ENCODE measurements around the gene HDGFL2.

Gene HDGFL2

GRCh38 chr19:4512070-4512469 is 40.0 kb downstream of the HDGFL2 start:
- Histone ChIP-seq H3K4me2 (no peak overlapping the region), H3K9ac (no peak overlapping the region), H3K79me2 (ENCODE audit: insufficient read depth, low read depth) (no peaks in the 10 kb centered on the region), H3K27ac (no peak overlapping the region), H3K4me1 (ENCODE audit: low read depth, poor library complexity, severe bottlenecking) (no peaks in the 10 kb centered on the region), H4K20me1 (ENCODE audit: insufficient read depth) (no peaks in the 10 kb centered on the region), H3K4me3 (IDR thresholded peaks at IDR 0.05; ENCODE audit: insufficient read depth, low read depth, low read length) (no peak overlapping the region), H2AFZ (ENCODE audit: low read depth) (no peak overlapping the region), H3K36me3 (ENCODE audit: insufficient read depth) (no peaks in the 10 kb centered on the region), H3K27me3 (ENCODE audit: insufficient read depth, low read depth) (peaks cover 31% of the 10 kb centered on the region)
- TF ChIP-seq, protein P1, sequence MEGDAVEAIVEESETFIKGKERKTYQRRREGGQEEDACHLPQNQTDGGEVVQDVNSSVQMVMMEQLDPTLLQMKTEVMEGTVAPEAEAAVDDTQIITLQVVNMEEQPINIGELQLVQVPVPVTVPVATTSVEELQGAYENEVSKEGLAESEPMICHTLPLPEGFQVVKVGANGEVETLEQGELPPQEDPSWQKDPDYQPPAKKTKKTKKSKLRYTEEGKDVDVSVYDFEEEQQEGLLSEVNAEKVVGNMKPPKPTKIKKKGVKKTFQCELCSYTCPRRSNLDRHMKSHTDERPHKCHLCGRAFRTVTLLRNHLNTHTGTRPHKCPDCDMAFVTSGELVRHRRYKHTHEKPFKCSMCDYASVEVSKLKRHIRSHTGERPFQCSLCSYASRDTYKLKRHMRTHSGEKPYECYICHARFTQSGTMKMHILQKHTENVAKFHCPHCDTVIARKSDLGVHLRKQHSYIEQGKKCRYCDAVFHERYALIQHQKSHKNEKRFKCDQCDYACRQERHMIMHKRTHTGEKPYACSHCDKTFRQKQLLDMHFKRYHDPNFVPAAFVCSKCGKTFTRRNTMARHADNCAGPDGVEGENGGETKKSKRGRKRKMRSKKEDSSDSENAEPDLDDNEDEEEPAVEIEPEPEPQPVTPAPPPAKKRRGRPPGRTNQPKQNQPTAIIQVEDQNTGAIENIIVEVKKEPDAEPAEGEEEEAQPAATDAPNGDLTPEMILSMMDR (conservative IDR thresholded peaks at IDR 0.05; ENCODE audit: low read depth, low read length), result no peak

GRCh38 chr19:4513248-4513647 is 41.2 kb downstream of the HDGFL2 start:
- Histone ChIP-seq H3K4me1 (ENCODE audit: low read depth, poor library complexity, severe bottlenecking) (no peaks in the 10 kb centered on the region), H3K27me3 (ENCODE audit: insufficient read depth, low read depth) (peaks cover 41% of the 10 kb centered on the region), H3K4me2 (no peak overlapping the region), H3K4me3 (IDR thresholded peaks at IDR 0.05; ENCODE audit: insufficient read depth, low read depth, low read length) (no peak overlapping the region), H3K9ac (no peak overlapping the region), H3K36me3 (ENCODE audit: insufficient read depth) (no peaks in the 10 kb centered on the region), H4K20me1 (ENCODE audit: insufficient read depth) (no peaks in the 10 kb centered on the region), H3K27ac (no peak overlapping the region), H2AFZ (ENCODE audit: low read depth) (no peak overlapping the region), H3K79me2 (ENCODE audit: insufficient read depth, low read depth) (no peaks in the 10 kb centered on the region)
- TF ChIP-seq, protein P1 (conservative IDR thresholded peaks at IDR 0.05; ENCODE audit: low read depth, low read length), result no peak

DNA sequence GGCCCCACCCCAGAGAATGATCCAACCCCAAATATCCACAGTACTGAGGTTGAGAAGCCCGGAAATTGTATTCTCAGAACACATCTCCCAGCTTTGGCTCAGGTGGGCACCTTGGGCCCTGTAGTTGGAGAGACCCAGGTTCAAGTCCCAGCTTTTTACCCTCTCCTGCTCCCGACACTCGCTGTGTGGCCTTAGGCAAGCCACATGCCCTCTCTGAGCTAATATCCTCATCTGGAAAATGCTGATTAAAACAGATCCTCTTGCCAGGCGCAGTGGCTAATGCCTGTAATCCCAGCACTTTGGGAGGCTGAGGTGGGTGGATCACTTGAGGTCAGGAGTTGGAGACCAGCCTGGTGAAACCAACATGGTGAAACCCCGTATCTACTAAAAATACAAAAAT is 43.6 kb downstream of the HDGFL2 start:
- H3K4me2 ChIP-seq, result no peak overlapping the region
- H3K4me3 ChIP-seq (IDR thresholded peaks at IDR 0.05; ENCODE audit: insufficient read depth, low read depth, low read length), result no peak overlapping the region
- H3K27ac ChIP-seq, result no peak overlapping the region
- no peak overlapping the region for H3K9ac ChIP-seq
- H2AFZ ChIP-seq (ENCODE audit: low read depth), result no peak overlapping the region
- peaks cover 63% of the 10 kb centered on the region for H3K27me3 ChIP-seq (ENCODE audit: insufficient read depth, low read depth)
- H3K36me3 ChIP-seq (ENCODE audit: insufficient read depth), result no peaks in the 10 kb centered on the region
- TF ChIP-seq, protein P1 (conservative IDR thresholded peaks at IDR 0.05; ENCODE audit: low read depth, low read length), result no peak
- H3K4me1 ChIP-seq (ENCODE audit: low read depth, poor library complexity, severe bottlenecking), result no peaks in the 10 kb centered on the region
- no peaks in the 10 kb centered on the region for H4K20me1 ChIP-seq (ENCODE audit: insufficient read depth)
- H3K79me2 ChIP-seq (ENCODE audit: insufficient read depth, low read depth), result no peaks in the 10 kb centered on the region

- no peaks in the 10 kb centered on the region for H4K20me1 ChIP-seq (ENCODE audit: insufficient read depth)
- TF ChIP-seq, protein P1 (conservative IDR thresholded peaks at IDR 0.05; ENCODE audit: low read depth, low read length), result no peak
- no peak overlapping the region for H3K4me3 ChIP-seq (IDR thresholded peaks at IDR 0.05; ENCODE audit: insufficient read depth, low read depth, low read length)
- no peak overlapping the region for H2AFZ ChIP-seq (ENCODE audit: low read depth)
- H3K4me1 ChIP-seq (ENCODE audit: low read depth, poor library complexity, severe bottlenecking), result no peaks in the 10 kb centered on the region
- peaks cover 69% of the 10 kb centered on the region for H3K27me3 ChIP-seq (ENCODE audit: insufficient read depth, low read depth)
- H3K4me2 ChIP-seq, result no peak overlapping the region
- no peaks in the 10 kb centered on the region for H3K79me2 ChIP-seq (ENCODE audit: insufficient read depth, low read depth)
- no peak overlapping the region for H3K9ac ChIP-seq
- H3K36me3 ChIP-seq (ENCODE audit: insufficient read depth), result no peaks in the 10 kb centered on the region
- no peak overlapping the region for H3K27ac ChIP-seq
These were observed 44.3 kb downstream of the HDGFL2 start for GRCh38 chr19:4516199-4516938.
